HuH-7 (cell line): ENCODE measurements around the gene FURIN.
"Not testable (repeated sequence)": the region's sequence is repeated elsewhere in the genome, so short reads cannot be mapped to it uniquely, and the experiment has no call there.

Experiments
- DNase-seq: peaks from one replicate; pipeline ENCODE4 v3.0.0; 2011; ENCODE audit warnings: low spot score

Gene FURIN

GRCh38 chr15:90870354-90871138, 2.2 kb downstream of the FURIN start:
- no peak for DNase-seq

- no peak for DNase-seq
Measured at GRCh38 chr15:90871139-90871715, 2.8 kb downstream of the FURIN start.

- DNase-seq: no peak
Measured at GRCh38 chr15:90871716-90872485, 3.5 kb downstream of the FURIN start.

DNA sequence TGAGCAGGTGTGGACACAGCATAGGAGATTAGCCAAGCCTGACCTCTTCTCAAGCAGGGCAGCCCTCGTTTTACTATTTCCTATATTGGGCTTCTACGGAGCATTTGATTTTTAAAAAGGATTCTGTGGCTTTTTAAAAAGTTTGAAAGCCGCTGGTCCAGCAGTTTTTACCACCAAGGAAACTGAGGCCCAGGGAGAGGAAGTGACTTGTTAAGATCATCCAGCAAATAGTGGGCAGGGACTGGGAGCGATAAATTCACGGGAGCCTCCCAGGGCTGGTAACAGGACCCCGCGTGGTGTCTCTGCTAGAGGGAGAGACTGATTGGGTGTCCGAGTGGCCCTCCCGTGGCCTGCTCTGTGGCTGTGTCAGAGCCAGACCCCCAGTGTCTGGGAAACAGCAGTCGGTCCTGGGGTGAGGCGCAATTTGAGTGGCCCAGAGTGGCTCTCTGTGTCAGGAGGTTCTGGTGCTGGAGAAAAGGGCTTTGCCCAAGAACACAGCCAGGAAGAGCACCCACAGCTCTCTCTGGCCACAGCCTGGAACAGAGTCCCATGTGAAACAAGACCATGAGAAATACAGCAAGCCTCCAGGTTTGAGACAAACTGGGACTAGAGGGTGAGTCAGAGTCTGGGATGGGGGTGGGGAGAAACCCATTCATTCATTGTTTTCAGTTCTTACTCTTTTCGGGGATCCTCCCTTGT, 4.2 kb downstream of the FURIN start:
- DNase-seq: no peak

DNA sequence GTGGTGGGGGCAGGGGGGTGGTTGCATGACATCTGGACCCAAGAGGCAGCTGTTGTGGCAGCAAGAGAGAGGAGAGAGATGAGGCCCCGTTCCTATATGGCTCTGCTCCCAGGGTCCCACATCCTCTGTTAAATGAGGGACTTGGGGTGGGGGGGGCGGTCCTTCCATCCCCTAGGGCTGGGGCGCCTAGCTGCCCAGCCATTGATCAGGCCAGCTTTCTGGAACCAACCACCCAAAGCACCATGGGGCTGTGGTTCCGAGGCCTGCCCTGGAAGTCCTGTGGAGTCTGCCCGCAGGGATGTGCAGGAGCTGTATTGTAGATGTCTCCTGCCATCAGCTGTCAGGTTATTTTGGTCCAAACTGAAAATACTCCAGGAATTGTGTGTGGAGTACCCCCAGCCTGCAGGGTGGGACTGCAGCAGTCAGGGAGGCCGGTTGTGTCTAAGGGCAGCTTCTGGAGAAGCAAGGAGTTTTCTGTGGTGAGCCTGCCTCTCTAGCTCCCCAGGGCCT, 5.2 kb downstream of the FURIN start:
- DNase-seq: no peak

GRCh38 chr15:90873998-90874605, 5.7 kb downstream of the FURIN start:
- DNase-seq: peak; percentile 97

GRCh38 chr15:90874986-90875385, 6.6 kb downstream of the FURIN start:
- not testable (repeated sequence) for DNase-seq

DNA sequence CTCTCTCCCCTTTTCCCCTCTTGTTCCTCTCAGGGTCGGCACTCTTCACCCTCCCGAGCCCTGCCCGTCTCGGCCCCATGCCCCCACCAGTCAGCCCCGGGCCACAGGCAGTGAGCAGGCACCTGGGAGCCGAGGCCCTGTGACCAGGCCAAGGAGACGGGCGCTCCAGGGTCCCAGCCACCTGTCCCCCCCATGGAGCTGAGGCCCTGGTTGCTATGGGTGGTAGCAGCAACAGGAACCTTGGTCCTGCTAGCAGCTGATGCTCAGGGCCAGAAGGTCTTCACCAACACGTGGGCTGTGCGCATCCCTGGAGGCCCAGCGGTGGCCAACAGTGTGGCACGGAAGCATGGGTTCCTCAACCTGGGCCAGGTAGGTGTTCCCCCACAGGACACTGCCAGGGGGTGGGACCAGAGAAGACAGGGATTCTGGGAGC, 7.2 kb downstream of the FURIN start:
- no peak for DNase-seq

- no peak for DNase-seq
Measured at GRCh38 chr15:90876046-90876445, 7.7 kb downstream of the FURIN start.

- no peak for DNase-seq
Measured at GRCh38 chr15:90876512-90877170, 8.3 kb downstream of the FURIN start.

DNA sequence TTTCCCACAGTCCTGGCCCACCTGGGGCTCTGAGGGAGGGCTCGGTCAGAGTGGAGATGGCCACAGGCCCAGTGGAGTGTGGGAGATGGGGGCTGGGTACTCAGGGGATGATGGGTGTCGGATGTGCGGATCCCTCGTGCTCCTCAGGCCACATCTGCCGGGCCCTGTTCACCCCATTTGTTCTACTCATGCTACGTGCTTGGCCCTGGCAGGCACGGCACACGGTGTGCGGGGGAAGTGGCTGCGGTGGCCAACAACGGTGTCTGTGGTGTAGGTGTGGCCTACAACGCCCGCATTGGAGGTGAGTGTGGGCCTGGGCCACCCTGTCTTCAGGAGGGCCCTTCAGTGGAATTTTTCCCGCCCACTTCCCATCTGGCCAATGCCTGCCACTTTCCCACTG, 8.9 kb downstream of the FURIN start:
- DNase-seq: no peak

DNA sequence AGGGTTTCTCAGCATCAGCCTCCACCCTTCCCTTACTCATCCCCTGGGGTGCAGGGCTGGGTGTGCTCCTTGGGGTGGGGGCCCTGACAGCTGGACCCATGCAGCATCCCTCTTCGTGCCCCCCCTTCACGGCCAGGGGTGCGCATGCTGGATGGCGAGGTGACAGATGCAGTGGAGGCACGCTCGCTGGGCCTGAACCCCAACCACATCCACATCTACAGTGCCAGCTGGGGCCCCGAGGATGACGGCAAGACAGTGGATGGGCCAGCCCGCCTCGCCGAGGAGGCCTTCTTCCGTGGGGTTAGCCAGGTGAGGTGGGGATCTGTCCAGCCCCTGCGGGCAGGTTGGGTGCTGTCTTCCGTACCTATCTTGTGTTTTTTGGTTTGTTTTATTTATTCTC, 9.6 kb downstream of the FURIN start:
- no peak for DNase-seq

DNA sequence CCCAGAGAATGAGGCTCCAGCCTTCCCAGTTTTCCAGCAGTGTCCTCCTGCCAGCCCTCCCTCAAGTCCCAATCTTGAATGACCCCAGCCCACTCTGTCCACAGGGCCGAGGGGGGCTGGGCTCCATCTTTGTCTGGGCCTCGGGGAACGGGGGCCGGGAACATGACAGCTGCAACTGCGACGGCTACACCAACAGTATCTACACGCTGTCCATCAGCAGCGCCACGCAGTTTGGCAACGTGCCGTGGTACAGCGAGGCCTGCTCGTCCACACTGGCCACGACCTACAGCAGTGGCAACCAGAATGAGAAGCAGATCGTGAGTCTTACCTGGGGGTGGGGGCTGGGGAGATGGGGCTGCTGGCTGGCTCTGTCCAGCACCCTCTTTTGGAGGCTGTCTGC, 10.3 kb downstream of the FURIN start:
- no peak for DNase-seq

DNA sequence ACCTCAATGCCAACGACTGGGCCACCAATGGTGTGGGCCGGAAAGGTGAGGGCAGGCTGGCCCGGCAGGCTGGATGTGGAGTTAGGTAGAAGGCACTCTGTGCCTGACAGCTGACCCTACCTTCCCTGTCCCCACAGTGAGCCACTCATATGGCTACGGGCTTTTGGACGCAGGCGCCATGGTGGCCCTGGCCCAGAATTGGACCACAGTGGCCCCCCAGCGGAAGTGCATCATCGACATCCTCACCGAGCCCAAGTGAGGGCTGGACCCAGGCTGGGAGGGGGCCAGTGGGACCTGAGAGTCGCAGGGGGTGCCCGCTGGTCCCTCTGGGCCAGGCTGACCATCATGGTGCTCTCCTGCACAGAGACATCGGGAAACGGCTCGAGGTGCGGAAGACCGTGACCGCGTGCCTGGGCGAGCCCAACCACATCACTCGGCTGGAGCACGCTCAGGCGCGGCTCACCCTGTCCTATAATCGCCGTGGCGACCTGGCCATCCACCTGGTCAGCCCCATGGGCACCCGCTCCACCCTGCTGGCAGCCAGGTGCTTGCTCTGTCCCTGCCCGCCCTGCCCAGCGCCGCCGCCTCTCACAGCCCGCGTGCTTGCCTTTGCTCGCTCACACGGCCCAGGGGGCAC, 11.5 kb downstream of the FURIN start:
- DNase-seq: no peak

GRCh38 chr15:90880381-90881145, 12.2 kb downstream of the FURIN start:
- DNase-seq: no peak

DNA sequence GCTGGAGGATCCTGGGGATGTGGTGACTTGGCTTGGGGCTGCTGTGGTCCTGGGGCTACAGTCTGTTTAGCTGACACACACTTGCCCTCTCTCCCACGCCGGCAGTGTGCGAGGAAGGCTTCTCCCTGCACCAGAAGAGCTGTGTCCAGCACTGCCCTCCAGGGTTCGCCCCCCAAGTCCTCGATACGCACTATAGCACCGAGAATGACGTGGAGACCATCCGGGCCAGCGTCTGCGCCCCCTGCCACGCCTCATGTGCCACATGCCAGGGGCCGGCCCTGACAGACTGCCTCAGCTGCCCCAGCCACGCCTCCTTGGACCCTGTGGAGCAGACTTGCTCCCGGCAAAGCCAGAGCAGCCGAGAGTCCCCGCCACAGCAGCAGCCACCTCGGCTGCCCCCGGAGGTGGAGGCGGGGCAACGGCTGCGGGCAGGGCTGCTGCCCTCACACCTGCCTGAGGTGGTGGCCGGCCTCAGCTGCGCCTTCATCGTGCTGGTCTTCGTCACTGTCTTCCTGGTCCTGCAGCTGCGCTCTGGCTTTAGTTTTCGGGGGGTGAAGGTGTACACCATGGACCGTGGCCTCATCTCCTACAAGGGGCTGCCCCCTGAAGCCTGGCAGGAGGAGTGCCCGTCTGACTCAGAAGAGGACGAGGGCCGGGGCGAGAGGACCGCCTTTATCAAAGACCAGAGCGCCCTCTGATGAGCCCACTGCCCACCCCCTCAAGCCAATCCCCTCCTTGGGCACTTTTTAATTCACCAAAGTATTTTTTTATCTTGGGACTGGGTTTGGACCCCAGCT, 13.0 kb downstream of the FURIN start:
- DNase-seq: no peak

GRCh38 chr15:90881978-90882721, 13.8 kb downstream of the FURIN start:
- DNase-seq: no peak

DNA sequence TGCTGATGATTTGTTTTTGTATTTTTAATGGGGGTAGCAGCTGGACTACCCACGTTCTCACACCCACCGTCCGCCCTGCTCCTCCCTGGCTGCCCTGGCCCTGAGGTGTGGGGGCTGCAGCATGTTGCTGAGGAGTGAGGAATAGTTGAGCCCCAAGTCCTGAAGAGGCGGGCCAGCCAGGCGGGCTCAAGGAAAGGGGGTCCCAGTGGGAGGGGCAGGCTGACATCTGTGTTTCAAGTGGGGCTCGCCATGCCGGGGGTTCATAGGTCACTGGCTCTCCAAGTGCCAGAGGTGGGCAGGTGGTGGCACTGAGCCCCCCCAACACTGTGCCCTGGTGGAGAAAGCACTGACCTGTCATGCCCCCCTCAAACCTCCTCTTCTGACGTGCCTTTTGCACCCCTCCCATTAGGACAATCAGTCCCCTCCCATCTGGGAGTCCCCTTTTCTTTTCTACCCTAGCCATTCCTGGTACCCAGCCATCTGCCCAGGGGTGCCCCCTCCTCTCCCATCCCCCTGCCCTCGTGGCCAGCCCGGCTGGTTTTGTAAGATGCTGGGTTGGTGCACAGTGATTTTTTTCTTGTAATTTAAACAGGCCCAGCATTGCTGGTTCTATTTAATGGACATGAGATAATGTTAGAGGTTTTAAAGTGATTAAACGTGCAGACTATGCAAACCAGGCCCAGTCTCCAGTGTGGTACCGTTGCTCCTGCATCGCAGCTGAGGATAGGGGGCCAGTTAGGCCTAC, 14.6 kb downstream of the FURIN start:
- DNase-seq: no peak
